Activated effector memory CD4-positive, alpha-beta T cell treated with anti-CD3 and anti-CD28 coated beads, Interleukin-2, amount 50 U/mL, for 16 hours (primary cell): ENCODE results near the gene XPOT.

Experiments
- DNase-seq: peaks from one replicate; pipeline ENCODE4 v3.0.0-alpha.2; 2020

Gene XPOT

DNA sequence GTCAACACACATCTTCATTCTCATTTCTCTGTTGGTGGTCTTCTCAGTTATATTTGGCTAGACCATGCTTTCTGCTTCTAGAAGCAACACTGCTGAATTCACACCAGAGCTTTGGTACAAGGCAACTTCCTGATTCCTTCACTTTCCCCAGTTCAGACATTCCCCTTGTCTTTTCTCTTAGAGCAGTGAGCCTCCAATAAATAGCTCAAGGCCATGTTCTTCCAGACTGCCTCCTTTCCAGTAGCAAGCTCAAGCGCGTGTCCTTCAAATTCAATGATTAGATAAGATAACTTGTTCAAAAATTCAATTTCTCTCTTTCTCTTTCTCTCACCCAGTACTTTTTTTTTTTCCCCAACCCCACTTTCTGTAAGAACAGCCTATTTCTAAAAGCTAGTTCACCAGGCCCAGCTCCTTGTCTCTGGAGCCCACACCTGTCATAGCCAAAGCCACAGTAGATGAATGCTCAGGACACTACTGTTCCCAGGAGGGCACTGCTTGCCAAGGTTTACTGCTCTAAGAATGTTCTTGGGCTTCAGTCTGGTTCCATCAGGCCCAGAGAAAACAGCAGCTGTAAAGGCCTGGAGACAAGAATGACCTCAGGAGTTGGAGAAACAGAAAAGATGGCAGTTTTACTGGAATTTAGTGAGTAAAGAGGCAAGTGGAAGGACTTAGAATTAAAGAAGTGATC is 65.4 kb downstream of the XPOT start:
- DNase-seq = no peak

DNA sequence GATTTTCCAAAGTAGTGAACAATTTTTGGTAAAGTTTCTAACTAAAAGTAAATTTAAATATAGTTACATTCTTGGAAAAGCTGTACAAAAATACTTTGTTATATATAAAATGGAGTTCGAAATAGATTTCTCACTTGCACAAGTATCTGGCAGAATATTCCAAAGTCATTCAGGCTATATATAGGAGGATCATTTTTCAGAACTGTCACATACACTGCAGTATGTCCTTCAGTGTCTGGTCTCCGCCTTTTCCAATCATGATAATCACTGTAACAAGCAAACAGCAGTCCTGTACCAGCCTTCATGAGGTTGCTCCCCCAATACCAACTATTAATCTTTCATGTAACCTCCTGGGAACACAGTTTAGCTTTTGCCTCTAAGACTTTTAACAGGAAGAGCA is 66.3 kb downstream of the XPOT start:
- DNase-seq = no peak

DNA sequence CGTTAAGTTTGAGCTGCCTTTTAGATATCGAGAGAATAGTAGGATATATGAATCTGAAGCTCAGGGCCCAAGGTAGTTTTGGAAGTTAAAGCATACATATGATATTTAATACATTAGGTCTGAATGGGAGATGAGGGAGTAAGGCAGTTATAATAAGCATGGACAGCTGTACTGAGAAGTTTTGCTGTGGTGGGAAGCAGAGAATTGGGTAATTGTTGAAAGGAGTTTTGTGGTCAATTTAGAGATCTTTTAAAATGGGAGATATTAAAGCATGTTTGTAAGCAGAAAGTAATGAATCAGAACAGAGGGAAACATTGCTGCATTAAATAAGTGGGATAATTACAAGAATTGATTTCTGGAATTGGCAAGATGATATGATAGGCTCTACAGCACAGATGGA is 69.0 kb downstream of the XPOT start:
- no peak for DNase-seq

DNA sequence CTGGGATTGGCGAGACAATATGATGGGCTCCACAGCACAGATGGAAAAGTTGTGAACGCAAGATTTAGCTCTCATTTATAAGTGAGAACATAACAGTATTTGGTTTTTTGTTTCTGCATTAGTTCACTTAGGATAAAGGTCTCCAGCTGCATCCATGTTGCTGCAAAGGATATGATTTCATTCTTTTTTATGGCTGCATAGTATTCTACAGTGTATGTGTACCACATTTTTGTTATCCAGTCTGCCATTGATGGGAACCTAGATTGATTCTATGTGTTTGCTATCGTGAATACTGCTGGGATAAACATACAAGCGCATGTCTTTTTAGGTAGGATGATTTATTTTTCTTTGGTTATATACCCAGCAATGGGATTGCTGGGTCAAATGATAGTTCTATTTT is 71.3 kb downstream of the XPOT start:
- no peak for DNase-seq

DNA sequence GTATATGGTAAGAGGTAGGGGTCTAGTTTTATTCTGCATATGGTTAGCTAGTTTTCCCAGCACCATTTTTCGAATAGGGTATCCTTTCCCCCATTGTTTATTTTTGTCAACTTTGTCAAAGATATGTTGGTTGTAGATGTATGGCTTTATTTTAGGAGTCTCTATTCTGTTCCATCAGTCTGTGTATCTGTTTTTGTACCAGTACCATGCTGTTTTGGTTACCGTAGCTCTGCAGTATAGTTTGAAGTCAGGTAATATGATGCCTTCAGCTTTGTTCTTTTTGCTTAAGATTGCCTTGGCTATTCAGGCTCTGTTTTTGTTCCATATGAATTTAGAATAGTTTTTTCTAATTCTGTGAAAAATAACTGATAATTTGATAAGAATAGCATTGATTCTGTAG is 72.7 kb downstream of the XPOT start:
- DNase-seq = no peak

DNA sequence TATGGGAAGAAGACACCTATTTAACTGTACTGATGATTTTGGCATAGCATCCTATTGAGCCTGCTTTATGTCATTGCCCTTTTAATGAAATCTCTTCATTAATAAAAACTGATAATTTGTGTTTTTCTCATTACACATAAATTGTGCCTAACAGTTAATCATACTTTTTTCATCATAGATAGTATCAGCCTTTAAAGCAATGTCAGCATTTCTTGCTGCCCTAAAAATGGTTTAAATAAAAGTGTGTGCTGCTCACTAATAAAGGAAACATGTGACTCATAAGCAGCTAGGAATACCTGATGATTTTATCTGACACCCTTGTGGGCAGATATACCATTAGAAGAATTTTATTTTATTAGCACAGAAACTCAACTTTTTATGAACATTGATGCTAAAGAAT is 74.5 kb downstream of the XPOT start:
- no peak for DNase-seq

DNA sequence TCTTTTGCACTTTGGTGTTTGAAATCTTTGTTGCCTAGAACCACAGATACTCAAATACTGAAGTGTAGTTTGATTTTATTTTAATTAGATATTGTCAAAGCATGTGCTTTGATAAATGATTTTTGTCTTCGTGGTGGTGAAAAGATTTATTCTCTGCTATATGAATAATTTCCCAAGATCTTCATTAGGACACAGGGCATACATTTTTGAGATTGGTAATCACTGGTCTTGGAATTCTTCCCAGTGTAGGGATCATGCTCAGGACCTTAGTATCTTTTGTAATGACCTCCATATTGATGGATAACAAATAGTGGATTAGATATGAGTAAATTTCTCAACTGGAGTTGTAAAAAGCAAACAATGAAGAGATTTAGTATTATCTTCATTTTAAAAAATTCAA is 76.0 kb downstream of the XPOT start:
- no peak for DNase-seq

DNA sequence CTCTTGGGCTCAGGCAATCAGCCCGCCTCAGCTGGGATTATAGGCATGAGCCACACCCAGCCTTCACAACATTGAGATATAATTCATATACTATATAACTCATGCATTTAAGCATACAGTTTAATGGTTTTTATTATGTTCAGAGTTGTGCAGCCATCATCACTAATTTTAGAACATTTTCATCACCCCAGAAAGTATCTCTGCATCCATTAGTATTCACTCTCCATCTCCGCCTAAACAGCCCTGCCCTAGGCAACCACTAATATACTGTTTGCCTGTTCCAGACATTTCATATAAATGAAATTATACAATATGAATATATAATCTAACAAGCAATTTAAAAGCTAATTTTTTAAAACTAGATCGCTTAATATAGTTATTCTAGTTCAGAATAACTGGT is 82.5 kb downstream of the XPOT start:
- no peak for DNase-seq

DNA sequence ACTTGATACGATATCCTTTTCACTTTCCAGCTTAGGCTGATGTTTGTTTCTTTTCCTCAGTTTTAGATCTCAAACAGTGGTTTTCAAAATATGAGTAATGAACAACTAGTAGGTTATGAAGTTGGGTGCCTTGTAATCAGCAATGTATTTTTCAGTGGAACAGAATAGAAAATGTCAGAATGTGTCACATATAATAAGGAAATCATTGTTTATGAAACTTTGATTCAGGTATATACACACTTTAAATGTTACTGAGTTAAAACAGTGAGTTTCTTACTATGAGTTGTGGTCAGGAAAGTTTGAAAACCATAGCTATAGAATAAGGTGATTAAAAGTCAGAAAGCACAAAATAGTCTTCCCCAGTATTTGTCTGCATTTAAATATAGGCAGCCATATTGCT is 87.5 kb downstream of the XPOT start:
- DNase-seq = no peak

DNA sequence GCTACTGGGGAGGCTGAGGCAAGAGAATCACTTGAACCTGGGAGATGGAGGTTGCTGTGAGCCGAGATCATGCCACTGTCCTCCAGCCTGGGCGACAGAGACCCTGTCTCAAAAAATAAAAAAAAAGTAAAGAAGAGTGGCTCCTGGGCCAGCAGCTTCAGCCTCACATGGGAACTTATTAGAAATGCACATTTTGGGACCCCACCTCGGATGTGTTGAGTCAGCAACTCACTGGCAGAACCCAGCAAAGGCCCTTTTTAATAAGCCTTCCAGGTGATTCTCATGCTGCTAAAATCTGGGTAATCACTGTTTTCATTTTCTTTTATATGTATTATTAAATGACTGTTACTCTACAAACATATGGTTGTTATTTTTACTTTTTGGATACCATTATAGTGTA is 89.3 kb downstream of the XPOT start:
- DNase-seq = no peak

DNA sequence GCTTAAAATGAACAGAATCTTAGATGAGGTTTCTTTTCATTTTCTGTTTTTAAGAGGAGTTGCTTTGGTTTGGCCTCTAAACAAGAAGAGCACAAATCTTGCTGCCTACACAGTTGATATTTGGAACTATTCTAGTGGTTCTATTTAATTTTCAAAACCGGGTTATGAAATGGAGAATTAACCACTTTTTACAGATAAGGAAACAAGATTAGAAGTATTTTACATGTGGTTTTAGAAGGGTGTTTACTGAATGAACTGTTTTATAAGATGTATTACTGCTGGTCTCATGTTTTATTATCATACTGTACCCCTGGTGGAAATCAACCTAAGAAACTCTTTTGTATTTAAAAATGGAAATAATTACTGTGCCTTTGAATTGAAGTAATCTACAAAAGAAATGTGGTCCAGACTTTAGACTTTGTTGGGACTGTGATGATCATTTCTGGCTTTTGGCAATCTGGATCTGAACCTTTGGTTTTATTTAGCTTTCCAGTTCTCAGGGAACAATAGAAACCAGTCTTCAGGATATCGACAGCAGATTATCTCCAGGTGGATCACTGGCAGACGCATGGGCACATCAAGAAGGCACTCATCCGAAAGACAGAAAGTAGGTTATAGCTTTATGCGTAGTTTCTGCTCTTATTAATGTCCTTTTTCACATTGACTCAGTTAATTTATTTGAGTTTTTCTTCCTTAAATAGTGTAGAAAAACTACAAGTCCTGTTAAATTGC is 91.0 kb downstream of the XPOT start:
- no peak for DNase-seq

DNA sequence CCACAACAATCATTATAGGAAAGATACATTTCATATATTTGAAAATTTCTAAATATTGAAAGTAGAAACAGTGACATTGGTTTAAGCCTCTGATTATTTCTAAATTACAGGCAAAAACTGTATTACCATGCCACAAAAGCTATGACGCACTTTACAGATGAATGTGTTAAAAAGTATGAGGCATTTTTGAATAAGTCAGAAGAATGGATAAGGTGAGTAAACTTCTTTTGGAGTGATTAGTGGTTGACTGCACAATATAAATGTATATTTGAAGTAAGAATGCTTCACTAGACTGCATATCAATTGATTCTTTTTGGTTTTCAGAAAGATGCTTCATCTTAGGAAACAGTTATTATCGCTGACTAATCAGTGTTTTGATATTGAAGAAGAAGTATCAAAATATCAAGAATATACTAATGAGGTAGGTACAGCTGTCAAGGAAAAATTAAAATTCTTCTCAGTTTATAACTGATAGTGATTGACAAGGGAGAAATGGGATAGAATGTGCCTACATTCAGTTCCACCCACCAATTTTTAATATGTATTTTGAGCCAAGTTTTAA is 92.7 kb downstream of the XPOT start:
- no peak for DNase-seq

DNA sequence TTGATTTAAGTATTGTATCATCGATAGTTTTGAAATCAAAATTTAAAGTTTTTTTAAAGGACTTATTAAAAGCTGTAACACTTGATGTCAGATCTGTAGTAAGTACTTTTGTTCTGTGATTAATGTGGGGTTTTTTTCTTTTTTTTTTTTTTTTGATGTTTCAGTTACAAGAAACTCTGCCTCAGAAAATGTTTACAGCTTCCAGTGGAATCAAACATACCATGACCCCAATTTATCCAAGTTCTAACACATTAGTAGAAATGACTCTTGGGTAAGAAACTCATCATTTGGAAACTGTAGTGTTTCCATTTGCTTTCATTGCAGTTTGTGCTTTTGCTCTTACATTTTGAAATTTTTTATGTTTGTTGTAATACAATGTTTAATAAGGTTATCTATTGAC is 93.3 kb downstream of the XPOT start:
- DNase-seq = no peak

DNA sequence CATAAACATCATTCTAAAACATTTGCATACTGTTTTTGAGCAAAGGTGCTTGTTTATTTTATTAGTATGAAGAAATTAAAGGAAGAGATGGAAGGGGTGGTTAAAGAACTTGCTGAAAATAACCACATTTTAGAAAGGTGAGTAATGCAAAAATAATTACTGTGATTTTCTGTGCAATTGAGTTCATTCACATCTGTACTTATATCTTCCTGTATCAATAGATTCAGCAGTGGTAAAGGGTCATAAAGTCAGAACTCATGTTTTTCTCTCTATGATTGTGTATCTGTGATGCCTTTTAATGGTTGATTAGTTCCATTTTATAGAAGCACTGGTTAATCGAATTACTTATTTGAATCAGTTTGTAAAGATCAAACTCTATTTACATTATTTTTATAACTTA is 93.7 kb downstream of the XPOT start:
- DNase-seq = no peak

DNA sequence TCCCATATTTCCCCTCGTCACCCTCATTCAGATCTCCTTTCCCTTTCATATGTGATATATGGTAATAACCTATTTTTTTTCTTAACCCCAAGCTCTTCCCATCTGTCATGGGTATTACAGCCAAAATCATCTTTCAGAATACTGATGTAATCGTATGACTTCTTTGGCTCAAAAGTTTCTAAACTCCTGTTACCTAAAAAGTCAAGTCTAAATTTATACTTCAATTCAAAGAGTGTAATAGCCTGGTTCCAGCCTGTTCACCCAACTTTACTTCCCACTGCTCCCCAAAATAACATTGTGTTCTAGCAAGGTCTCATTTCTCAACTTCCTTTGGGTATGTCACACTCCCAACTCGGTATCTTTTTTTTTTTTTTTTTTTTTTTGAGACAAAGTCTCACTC is 96.2 kb downstream of the XPOT start:
- no peak for DNase-seq
